ENCODE data around the gene UBASH3B.

- no peak for TF ChIP-seq CTCF (IDR thresholded peaks at IDR 0.05)
- TF ChIP-seq POLR2A (IDR thresholded peaks at IDR 0.05): no peak
These were observed 123.6 kb downstream of the UBASH3B start for GRCh38 chr11:122779047-122779629.
